HCT116 (cell line): ENCODE results near the gene TMEM30A.

Experiments used
- CEBPB ChIP-seq: IDR thresholded peaks from 2 replicates; pipeline ENCODE4 v1.6.1; 2012; ENCODE audit warnings: low read depth
- EGR1 ChIP-seq: IDR thresholded peaks from 2 replicates; pipeline ENCODE4 v1.6.1; 2012; ENCODE audit warnings: low read depth
- POLR2A ChIP-seq: IDR thresholded peaks from 2 replicates; pipeline ENCODE4 v1.7.0; 2011; ENCODE audit warnings: borderline replicate concordance; ENCODE audit not compliant: insufficient read depth, insufficient read length; ENCODE audit errors: extremely low read depth
- POLR2AphosphoS5 ChIP-seq: IDR thresholded peaks from 2 replicates; pipeline ENCODE4 v1.6.1; 2011; ENCODE audit warnings: mild to moderate bottlenecking, low read depth, low read length, moderate library complexity
- RAD21 ChIP-seq: IDR thresholded peaks from 2 replicates; pipeline ENCODE4 v1.6.1; 2012; ENCODE audit warnings: low read depth, mild to moderate bottlenecking
- SRF ChIP-seq: IDR thresholded peaks from 2 replicates; pipeline ENCODE4 v1.6.1; 2012; ENCODE audit warnings: low read depth
- TF ChIP-seq, protein P1 (sequence below): IDR thresholded peaks from 2 replicates; pipeline ENCODE4 v1.6.1; 2012; ENCODE audit warnings: low read depth
- TF ChIP-seq, protein P2 (sequence below), 3 experiments: fragments of 200-600 bp in 1 of 3; sonication (generic) in 1 of 3; IDR thresholded peaks in 2 of 3; conservative IDR thresholded peaks in 1 of 3; 2 replicates each; pipeline ENCODE4 v1.5.1; 2012 to 2017; ENCODE audit warnings: low read depth in 2 of 3, low read length in 2 of 3, antibody characterized with exemption in 1 of 3, borderline replicate concordance in 1 of 3, control low read depth in 1 of 3, mild to moderate bottlenecking in 1 of 3, mixed read lengths in 1 of 3, mixed run types in 1 of 3, moderate library complexity in 1 of 3; ENCODE audit not compliant: insufficient read depth in 1 of 3
- TF ChIP-seq, protein P3 (sequence below): IDR thresholded peaks from 2 replicates; pipeline ENCODE4 v1.6.1; 2012

DNA sequence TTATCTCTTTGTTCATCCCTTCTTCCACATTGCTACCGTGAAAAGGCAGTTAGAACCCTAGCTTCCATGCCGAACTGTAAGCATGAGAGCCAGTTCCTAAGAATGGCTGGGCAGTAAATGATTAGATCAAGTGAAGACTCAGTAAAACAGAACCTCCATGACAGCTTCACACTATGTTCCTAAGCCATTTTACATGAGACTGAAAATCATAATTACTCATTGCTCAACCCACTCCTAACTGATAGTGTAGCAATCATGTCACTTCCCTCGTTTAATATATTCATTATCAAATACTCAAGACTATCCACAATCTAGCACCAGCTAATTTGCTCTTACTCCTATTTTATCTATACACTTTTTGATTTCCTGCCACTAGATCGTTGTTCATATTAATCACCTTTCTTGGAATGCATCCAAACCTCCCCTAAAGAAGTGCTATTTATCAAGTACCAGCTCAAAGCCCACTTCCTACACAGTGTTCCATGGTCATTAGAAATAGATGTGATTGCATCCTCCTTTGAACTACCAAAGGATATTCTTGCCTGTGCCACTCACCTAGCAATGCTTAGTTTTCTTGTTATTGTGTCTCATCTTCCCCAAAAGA, 6.0 kb downstream of the TMEM30A start:
- TF ChIP-seq, protein P1, sequence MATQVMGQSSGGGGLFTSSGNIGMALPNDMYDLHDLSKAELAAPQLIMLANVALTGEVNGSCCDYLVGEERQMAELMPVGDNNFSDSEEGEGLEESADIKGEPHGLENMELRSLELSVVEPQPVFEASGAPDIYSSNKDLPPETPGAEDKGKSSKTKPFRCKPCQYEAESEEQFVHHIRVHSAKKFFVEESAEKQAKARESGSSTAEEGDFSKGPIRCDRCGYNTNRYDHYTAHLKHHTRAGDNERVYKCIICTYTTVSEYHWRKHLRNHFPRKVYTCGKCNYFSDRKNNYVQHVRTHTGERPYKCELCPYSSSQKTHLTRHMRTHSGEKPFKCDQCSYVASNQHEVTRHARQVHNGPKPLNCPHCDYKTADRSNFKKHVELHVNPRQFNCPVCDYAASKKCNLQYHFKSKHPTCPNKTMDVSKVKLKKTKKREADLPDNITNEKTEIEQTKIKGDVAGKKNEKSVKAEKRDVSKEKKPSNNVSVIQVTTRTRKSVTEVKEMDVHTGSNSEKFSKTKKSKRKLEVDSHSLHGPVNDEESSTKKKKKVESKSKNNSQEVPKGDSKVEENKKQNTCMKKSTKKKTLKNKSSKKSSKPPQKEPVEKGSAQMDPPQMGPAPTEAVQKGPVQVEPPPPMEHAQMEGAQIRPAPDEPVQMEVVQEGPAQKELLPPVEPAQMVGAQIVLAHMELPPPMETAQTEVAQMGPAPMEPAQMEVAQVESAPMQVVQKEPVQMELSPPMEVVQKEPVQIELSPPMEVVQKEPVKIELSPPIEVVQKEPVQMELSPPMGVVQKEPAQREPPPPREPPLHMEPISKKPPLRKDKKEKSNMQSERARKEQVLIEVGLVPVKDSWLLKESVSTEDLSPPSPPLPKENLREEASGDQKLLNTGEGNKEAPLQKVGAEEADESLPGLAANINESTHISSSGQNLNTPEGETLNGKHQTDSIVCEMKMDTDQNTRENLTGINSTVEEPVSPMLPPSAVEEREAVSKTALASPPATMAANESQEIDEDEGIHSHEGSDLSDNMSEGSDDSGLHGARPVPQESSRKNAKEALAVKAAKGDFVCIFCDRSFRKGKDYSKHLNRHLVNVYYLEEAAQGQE = no peak
- TF ChIP-seq, protein P2, sequence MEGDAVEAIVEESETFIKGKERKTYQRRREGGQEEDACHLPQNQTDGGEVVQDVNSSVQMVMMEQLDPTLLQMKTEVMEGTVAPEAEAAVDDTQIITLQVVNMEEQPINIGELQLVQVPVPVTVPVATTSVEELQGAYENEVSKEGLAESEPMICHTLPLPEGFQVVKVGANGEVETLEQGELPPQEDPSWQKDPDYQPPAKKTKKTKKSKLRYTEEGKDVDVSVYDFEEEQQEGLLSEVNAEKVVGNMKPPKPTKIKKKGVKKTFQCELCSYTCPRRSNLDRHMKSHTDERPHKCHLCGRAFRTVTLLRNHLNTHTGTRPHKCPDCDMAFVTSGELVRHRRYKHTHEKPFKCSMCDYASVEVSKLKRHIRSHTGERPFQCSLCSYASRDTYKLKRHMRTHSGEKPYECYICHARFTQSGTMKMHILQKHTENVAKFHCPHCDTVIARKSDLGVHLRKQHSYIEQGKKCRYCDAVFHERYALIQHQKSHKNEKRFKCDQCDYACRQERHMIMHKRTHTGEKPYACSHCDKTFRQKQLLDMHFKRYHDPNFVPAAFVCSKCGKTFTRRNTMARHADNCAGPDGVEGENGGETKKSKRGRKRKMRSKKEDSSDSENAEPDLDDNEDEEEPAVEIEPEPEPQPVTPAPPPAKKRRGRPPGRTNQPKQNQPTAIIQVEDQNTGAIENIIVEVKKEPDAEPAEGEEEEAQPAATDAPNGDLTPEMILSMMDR (IDR thresholded peaks at IDR 0.05 in 2 of 3, conservative IDR thresholded peaks at IDR 0.05 in 1 of 3; ENCODE audit: borderline replicate concordance in 1 of 3, insufficient read depth in 1 of 3, low read depth in 2 of 3, low read length in 2 of 3) = no peak
- TF ChIP-seq RAD21 (no peak), CEBPB (no peak), POLR2A (no peak), POLR2AphosphoS5 (no peak), SRF (no peak), EGR1 (no peak)
- TF ChIP-seq, protein P3, sequence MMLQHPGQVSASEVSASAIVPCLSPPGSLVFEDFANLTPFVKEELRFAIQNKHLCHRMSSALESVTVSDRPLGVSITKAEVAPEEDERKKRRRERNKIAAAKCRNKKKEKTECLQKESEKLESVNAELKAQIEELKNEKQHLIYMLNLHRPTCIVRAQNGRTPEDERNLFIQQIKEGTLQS = no peak
